Stimulated activated CD4-positive, alpha-beta T cell treated with anti-CD3 and anti-CD28 coated beads, Interleukin-15, amount 100 ng/mL, for 48 hours (primary cell): ENCODE data around the gene SRGAP3.

Experiments used
- DNase-seq, 2 donors: peaks; one replicate each; pipeline ENCODE4 v3.0.0-alpha.2; 2020; ENCODE audit warnings: low read depth in 2 of 2

Gene SRGAP3

GRCh38 chr3:9059489-9060400, 189.7 kb downstream of the SRGAP3 start:
- no peak for DNase-seq

- DNase-seq: no peak
Measured at GRCh38 chr3:9056581-9056980, 192.9 kb downstream of the SRGAP3 start.

- no peak for DNase-seq
Measured at GRCh38 chr3:9047452-9048346, 201.7 kb downstream of the SRGAP3 start.

GRCh38 chr3:9045371-9045770, 204.1 kb downstream of the SRGAP3 start:
- no peak for DNase-seq

- DNase-seq: no peak
Measured at GRCh38 chr3:9043063-9043462, 206.4 kb downstream of the SRGAP3 start.

- DNase-seq: no peak
Measured at GRCh38 chr3:9041626-9042025, 207.8 kb downstream of the SRGAP3 start.

- no peak for DNase-seq
Measured at GRCh38 chr3:9040996-9041395, 208.4 kb downstream of the SRGAP3 start.

GRCh38 chr3:9037144-9037711, 212.2 kb downstream of the SRGAP3 start:
- DNase-seq: no peak

- DNase-seq: no peak
Measured at GRCh38 chr3:9036404-9037131, 212.9 kb downstream of the SRGAP3 start.

GRCh38 chr3:9035961-9036360, 213.5 kb downstream of the SRGAP3 start:
- DNase-seq: no peak

GRCh38 chr3:9035473-9035872, 214.0 kb downstream of the SRGAP3 start:
- no peak for DNase-seq

GRCh38 chr3:9033867-9034266, 215.6 kb downstream of the SRGAP3 start:
- DNase-seq: no peak

- no peak for DNase-seq
Measured at GRCh38 chr3:9032231-9032777, 217.1 kb downstream of the SRGAP3 start.

- DNase-seq: no peak
Measured at GRCh38 chr3:9030034-9030433, 219.4 kb downstream of the SRGAP3 start.

GRCh38 chr3:9028134-9028533, 221.3 kb downstream of the SRGAP3 start:
- no peak for DNase-seq

GRCh38 chr3:9026320-9027045, 223.0 kb downstream of the SRGAP3 start:
- no peak for DNase-seq

GRCh38 chr3:9024341-9024740, 225.1 kb downstream of the SRGAP3 start:
- no peak for DNase-seq

- no peak for DNase-seq
Measured at GRCh38 chr3:9023226-9023590, 226.2 kb downstream of the SRGAP3 start.

GRCh38 chr3:9022305-9023225, 226.9 kb downstream of the SRGAP3 start:
- DNase-seq: no peak
